K562 (cell line): Measurements from ENCODE around the gene SIRT3. TPM values are rescaled to one million over a fixed set of nuclear protein-coding genes. Genes with fewer than 3 reads are reported as not detected.

ENCODE experiments used
- C11orf30 ChIP-seq: fragments of 450-650 bp; IDR thresholded peaks from 2 replicates; pipeline ENCODE4 v1.6.1; 2016; ENCODE audit warnings: low read depth, mild to moderate bottlenecking
- CCAR2 ChIP-seq: fragments of 200-400 bp; formaldehyde crosslinking; IDR thresholded peaks from 2 replicates; pipeline ENCODE4 v1.6.1; 2017; ENCODE audit warnings: mild to moderate bottlenecking, low read depth, low read length
- FOXK1 ChIP-seq: sonication (generic); formaldehyde crosslinking; IDR thresholded peaks from 2 replicates; pipeline ENCODE4 v1.8.0; 2022; ENCODE audit warnings: missing genetic modification reagents, mild to moderate bottlenecking, borderline replicate concordance
- HEY1 ChIP-seq: fragments of 250-450 bp; sonication (Bioruptor Pico); IDR thresholded peaks from 2 replicates; pipeline ENCODE4 v1.5.0; 2020; ENCODE audit warnings: mild to moderate bottlenecking, moderate library complexity, borderline replicate concordance
- NR3C1 ChIP-seq: sonication (generic); formaldehyde crosslinking; IDR thresholded peaks from 2 replicates; pipeline ENCODE4 v1.8.1; 2022; ENCODE audit warnings: missing genetic modification reagents
- SLC30A9 ChIP-seq: fragments of 250-450 bp; sonication (Bioruptor Pico); IDR thresholded peaks from 2 replicates; pipeline ENCODE4 v1.8.0; 2022; ENCODE audit warnings: mild to moderate bottlenecking, moderate library complexity
- SMARCE1 ChIP-seq: fragments of 450-650 bp; IDR thresholded peaks from 2 replicates; pipeline ENCODE4 v1.7.1; 2016; ENCODE audit warnings: mild to moderate bottlenecking
- TSHZ1 ChIP-seq: fragments of 250-450 bp; sonication (Bioruptor Pico); IDR thresholded peaks from 2 replicates; pipeline ENCODE4 v1.4.0; 2020; ENCODE audit warnings: mild to moderate bottlenecking, moderate library complexity
- ZBTB40 ChIP-seq, 2 experiments: fragments of 450-650 bp in 1 of 2; sonication (generic) in 1 of 2; formaldehyde crosslinking in 1 of 2; IDR thresholded peaks; 2 replicates each; pipeline versions ENCODE4 v1.7.1 to v1.9.0; 2016 to 2022; ENCODE audit warnings: inconsistent platforms in 1 of 2, mild to moderate bottlenecking in 1 of 2, missing genetic modification reagents in 1 of 2
- ZNF217 ChIP-seq: sonication (generic); formaldehyde crosslinking; IDR thresholded peaks from 2 replicates; pipeline ENCODE4 v1.8.0; 2022; ENCODE audit warnings: mild to moderate bottlenecking, missing genetic modification reagents
- ZNF408 ChIP-seq: fragments of 250-450 bp; sonication (Bioruptor Pico); IDR thresholded peaks from 2 replicates; pipeline ENCODE4 v1.4.0; 2020; ENCODE audit warnings: low read depth, mild to moderate bottlenecking, moderate library complexity
- ZZZ3 ChIP-seq: fragments of 450-650 bp; IDR thresholded peaks from 2 replicates; pipeline ENCODE4 v1.6.1; 2016; ENCODE audit warnings: antibody characterized with exemption, mild to moderate bottlenecking, moderate library complexity
- polyA plus RNA-seq, 8 experiments: library from polyadenylated mRNA; depleted of rRNA in 4 of 8; stranded (reverse) in 5 of 8; unstranded in 3 of 8; fragments of >200 nt; fragmentation: Nextera tagmentation in 2 of 8; fragmentation: Illumina TruSeq in 1 of 8; extraction: Ambion mirVana in 2 of 8; extraction: Trizol in 1 of 8; gene quantifications; 2 replicates each; pipeline versions ENCODE4 v1.2.1 to v1.2.3, GENCODE V29; 2011 to 2014; ENCODE audit warnings: inconsistent platforms in 1 of 8, missing spikeins in 1 of 8
- total RNA-seq, 7 experiments: library from RNA; depleted of rRNA in 6 of 7; stranded (reverse); fragments of >200 nt in 6 of 7; fragmentation: Illumina TruSeq in 2 of 7; extraction: Trizol in 2 of 7; gene quantifications; 2 replicates each; pipeline versions ENCODE4 v1.2.1 to v1.2.3, GENCODE V29; 2011 to 2021; ENCODE audit warnings: low replicate concordance in 1 of 7
- TF ChIP-seq, protein P1 (sequence below): fragments of 200-800 bp; sonication (Bioruptor generic); IDR thresholded peaks from 2 replicates; pipeline ENCODE4 v1.6.1; 2017; ENCODE audit warnings: missing genetic modification characterization, missing compliant biosample characterization

SIRT3 gene
- total and polyA plus RNA-seq, 9 of the 15 experiments (the other 6 are each of a cell fraction or from before 2014, with no cell fraction given) = 1.9 to 27.5 (median 14.5) TPM

- TF ChIP-seq ZBTB40 (IDR thresholded peaks at IDR 0.05) (peak; percentile 21; the same call in 1 of the 2 replicates), ZBTB40 (CRISPR knock-in tag; IDR thresholded peaks at IDR 0.05) (no peak), SMARCE1 (no peak; the same call in 1 of the 2 replicates), ZNF408 (no peak), HEY1 (CRISPR knock-in tag) (no peak), C11orf30 (no peak), ZZZ3 (no peak), ZNF217 (no peak), NR3C1 (CRISPR knock-in tag) (no peak), SLC30A9 (no peak), CCAR2 (no peak), TSHZ1 (CRISPR knock-in tag) (no peak), FOXK1 (CRISPR knock-in tag) (no peak)
- TF ChIP-seq, protein P1, sequence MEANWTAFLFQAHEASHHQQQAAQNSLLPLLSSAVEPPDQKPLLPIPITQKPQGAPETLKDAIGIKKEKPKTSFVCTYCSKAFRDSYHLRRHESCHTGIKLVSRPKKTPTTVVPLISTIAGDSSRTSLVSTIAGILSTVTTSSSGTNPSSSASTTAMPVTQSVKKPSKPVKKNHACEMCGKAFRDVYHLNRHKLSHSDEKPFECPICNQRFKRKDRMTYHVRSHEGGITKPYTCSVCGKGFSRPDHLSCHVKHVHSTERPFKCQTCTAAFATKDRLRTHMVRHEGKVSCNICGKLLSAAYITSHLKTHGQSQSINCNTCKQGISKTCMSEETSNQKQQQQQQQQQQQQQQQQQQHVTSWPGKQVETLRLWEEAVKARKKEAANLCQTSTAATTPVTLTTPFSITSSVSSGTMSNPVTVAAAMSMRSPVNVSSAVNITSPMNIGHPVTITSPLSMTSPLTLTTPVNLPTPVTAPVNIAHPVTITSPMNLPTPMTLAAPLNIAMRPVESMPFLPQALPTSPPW (CRISPR knock-in tag) = no peak; the same call in 1 of the 2 replicates
Measured at GRCh38 chr11:269146-269890, 33.2 kb upstream of the SIRT3 start (continued).
